HEK293T (cell line): ENCODE results near the gene ANXA6.

Experiments
- CTCF ChIA-PET: fragments of 350-600 bp; formaldehyde crosslinking; extraction: SDS; loops from one replicate; lab custom pipeline; 2021; ENCODE audit warnings: antibody characterized with exemption, inconsistent platforms; lab: Yijun Ruan, JAX
- POLR2A ChIA-PET: fragments of 350-600 bp; formaldehyde crosslinking; extraction: SDS; loops from one replicate; lab custom pipeline; 2020; ENCODE audit warnings: antibody characterized with exemption, inconsistent platforms; lab: Yijun Ruan, JAX
- DNase-seq: peaks from one replicate; pipeline ENCODE4 v3.0.0; 2012; ENCODE audit warnings: mixed read lengths; ENCODE audit errors: extremely low spot score
- ARNT ChIP-seq: fragments of 450-650 bp; IDR thresholded peaks from 2 replicates; pipeline ENCODE4 v1.6.1; 2017; ENCODE audit warnings: mild to moderate bottlenecking
- BHLHE40 ChIP-seq: fragments of 450-650 bp; IDR thresholded peaks from 2 replicates; pipeline ENCODE4 v1.6.1; 2016; ENCODE audit warnings: mild to moderate bottlenecking, moderate library complexity, borderline replicate concordance
- CTBP1 ChIP-seq: fragments of 450-650 bp; IDR thresholded peaks from 2 replicates; pipeline ENCODE4 v1.6.1; 2016; ENCODE audit warnings: borderline replicate concordance
- ELF4 ChIP-seq: fragments of 450-650 bp; IDR thresholded peaks from 2 replicates; pipeline ENCODE4 v1.6.1; 2017; ENCODE audit warnings: antibody characterized with exemption
- FOXA1 ChIP-seq: fragments of 450-650 bp; IDR thresholded peaks from 2 replicates; pipeline ENCODE4 v1.6.1; 2016; ENCODE audit warnings: mild to moderate bottlenecking
- FOXK2 ChIP-seq: fragments of 450-650 bp; IDR thresholded peaks from 2 replicates; pipeline ENCODE4 v1.6.1; 2016; ENCODE audit warnings: mild to moderate bottlenecking
- FOXM1 ChIP-seq: fragments of 450-650 bp; IDR thresholded peaks from 2 replicates; pipeline ENCODE4 v1.6.1; 2017; ENCODE audit warnings: mild to moderate bottlenecking, borderline replicate concordance
- HDGF ChIP-seq: fragments of 450-650 bp; IDR thresholded peaks from 2 replicates; pipeline ENCODE4 v1.6.1; 2017; ENCODE audit warnings: antibody characterized with exemption, borderline replicate concordance
- L3MBTL2 ChIP-seq: fragments of 450-650 bp; conservative IDR thresholded peaks from 2 replicates; pipeline ENCODE4 v1.6.1; 2016; ENCODE audit warnings: mild to moderate bottlenecking
- LEF1 ChIP-seq: fragments of 450-650 bp; IDR thresholded peaks from 2 replicates; pipeline ENCODE4 v1.6.1; 2017; ENCODE audit warnings: mild to moderate bottlenecking, borderline replicate concordance
- NFRKB ChIP-seq: fragments of 450-650 bp; IDR thresholded peaks from 2 replicates; pipeline ENCODE4 v1.6.1; 2016; ENCODE audit warnings: mild to moderate bottlenecking, moderate library complexity
- SP1 ChIP-seq: fragments of 450-650 bp; IDR thresholded peaks from 2 replicates; pipeline ENCODE4 v1.6.1; 2017
- SUZ12 ChIP-seq: fragments of 450-650 bp; IDR thresholded peaks from 2 replicates; pipeline ENCODE4 v1.6.1; 2016; ENCODE audit warnings: mild to moderate bottlenecking
- TARDBP ChIP-seq: fragments of 450-650 bp; IDR thresholded peaks from 2 replicates; pipeline ENCODE4 v1.6.1; 2016
- ZNF384 ChIP-seq: fragments of 450-650 bp; IDR thresholded peaks from 2 replicates; pipeline ENCODE4 v1.6.1; 2016
- TF ChIP-seq, protein P1 (sequence below): fragments of 450-650 bp; IDR thresholded peaks from 2 replicates; pipeline ENCODE4 v1.6.1; 2016

Gene ANXA6

DNA sequence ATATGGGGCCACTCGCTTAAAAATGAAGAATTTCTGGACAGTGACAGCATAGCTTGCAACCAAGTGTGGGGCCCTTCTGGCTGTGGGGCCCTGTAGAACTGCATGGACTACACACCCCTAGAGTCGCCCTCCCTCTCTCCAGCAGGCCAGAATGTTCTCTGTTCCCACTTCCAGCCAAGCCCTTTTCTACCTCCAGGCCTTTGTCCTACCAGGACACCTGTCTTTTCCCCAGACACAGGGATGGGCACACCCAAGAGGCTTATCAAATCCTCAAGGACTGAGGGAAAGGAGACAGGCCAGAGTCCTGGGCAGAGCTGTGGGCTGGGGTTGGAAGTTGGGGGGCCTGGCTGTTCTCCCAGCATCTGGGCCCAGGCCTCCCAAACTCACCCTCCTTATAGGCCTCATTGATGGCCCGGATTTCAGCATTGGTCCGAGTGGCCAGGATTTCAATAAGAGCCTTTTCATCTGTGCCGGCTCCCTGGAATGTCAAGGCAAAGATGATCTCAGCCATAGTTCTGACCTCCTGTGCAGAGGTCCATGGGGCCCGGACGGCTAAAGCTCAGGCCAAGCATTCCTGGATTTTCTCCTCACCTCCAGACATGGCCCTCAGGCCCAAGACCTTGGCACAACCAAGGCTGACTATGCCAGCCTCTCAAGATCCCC lies 38.5 kb downstream of the ANXA6 start:
- DNase-seq = no peak
- ChIA-PET POLR2A (no interaction called here), CTCF (interaction anchor here (6.8 kb wide), 1 partner anchor 67 kb away, joined by 99 read pairs; no protein-coding TSS in a partner anchor)
- TF ChIP-seq BHLHE40 (no peak), ELF4 (no peak), TARDBP (no peak), CTBP1 (no peak), LEF1 (no peak), FOXM1 (no peak), FOXA1 (no peak), HDGF (no peak), NFRKB (no peak), L3MBTL2 (no peak), SP1 (no peak)
- TF ChIP-seq, protein P1, sequence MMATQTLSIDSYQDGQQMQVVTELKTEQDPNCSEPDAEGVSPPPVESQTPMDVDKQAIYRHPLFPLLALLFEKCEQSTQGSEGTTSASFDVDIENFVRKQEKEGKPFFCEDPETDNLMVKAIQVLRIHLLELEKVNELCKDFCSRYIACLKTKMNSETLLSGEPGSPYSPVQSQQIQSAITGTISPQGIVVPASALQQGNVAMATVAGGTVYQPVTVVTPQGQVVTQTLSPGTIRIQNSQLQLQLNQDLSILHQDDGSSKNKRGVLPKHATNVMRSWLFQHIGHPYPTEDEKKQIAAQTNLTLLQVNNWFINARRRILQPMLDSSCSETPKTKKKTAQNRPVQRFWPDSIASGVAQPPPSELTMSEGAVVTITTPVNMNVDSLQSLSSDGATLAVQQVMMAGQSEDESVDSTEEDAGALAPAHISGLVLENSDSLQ = no peak

DNA sequence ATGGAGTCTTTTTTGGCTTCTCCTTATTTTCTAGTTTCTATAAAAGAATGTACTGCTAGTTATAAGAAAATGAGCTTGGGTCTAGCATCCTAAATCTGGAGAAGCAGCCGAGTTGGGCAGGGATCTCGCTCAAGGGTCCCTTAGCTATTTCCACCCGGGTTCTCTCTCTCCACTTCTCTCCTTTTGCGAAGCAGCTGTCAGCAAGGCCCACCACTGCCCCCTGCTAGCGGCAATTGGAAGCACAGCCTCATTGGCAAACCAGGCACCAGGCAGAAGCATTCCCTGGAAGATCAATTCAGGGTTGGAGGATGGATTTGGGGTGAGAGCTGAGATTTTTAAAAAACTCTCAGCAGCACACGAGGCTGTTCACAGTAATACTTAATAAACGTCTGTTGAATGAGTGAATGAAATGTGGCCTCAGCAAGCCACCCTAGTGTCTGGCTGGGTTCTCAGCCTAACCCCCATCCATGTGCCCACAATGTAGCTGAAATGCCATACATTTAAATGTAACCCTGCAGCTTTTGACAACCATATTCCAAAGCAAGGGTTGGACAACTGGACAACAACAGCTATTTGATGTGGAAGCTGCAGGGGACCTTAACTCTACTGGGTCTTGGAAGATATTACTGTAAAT lies 42.2 kb downstream of the ANXA6 start:
- TF ChIP-seq ZNF384 (no peak), LEF1 (no peak), SP1 (no peak), FOXK2 (no peak), HDGF (no peak), FOXM1 (no peak)
- TF ChIP-seq, protein P1 = no peak
- ChIA-PET CTCF (interaction anchor here (0.5 to 6.8 kb wide), 34 partner anchors 8 to 536 kb away, joined by 3 to 99 read pairs (median 5); partner anchors contain the start of genes ANXA6 and TNIP1), POLR2A (interaction anchor here (1.0 to 1.2 kb wide), 2 partner anchors 34 to 656 kb away, joined by 3 to 4 read pairs; partner anchors contain the start of genes G3BP1 and TNIP1)
- peak; percentile 85 for DNase-seq

DNA sequence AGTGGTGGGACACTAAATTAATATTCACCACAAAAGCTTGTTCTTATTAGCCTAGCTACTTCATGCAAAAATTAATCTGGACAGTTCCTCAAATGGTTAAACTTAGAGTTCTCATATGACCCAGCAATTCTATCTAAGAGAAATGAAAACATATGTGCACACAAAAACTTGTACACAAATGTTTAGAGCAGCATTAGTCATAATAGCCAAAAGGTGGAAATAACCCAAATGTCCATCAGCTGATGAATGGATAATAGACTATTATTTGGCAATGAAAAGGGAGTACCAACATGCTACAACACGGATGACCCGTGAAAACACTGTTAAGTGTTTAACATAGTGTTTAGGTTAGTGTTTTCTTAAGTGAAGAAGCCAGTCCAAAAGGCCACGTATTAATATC lies 43.9 kb downstream of the ANXA6 start:
- ChIA-PET CTCF (interaction anchor here (1.0 to 6.8 kb wide), 3 partner anchors 38 to 62 kb away, joined by 3 to 99 read pairs (median 37); no protein-coding TSS in a partner anchor), POLR2A (no interaction called here)
- TF ChIP-seq FOXK2 (no peak), CTBP1 (no peak), FOXM1 (no peak), ZNF384 (no peak), TARDBP (no peak), SUZ12 (no peak), NFRKB (no peak), L3MBTL2 (no peak), BHLHE40 (no peak), LEF1 (no peak), ARNT (no peak), HDGF (no peak), ELF4 (no peak), FOXA1 (no peak), SP1 (no peak)
- TF ChIP-seq, protein P1 = no peak
- DNase-seq = no peak

DNA sequence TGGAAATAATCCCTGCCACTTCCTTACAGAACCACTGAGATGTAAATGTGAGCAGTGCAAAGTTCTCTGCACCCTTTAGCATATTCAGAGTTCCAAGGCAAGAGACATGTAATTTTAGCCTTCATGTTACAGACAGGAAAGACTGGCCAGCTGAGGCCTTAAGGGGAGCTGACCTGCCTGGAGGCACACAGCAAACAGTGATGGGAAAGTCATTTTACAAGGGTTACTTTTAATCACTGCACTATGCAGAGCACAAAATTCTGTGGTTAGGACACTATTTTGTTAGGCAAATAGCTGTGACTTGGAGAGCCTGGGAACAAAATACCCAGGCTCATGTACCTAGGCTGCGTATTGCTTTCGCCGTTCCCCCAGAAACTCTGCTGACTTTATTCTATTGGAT lies 46.6 kb downstream of the ANXA6 start:
- ChIA-PET POLR2A (no interaction called here), CTCF (interaction anchor here (1.0 kb wide), 1 partner anchor 60 kb away, joined by 3 read pairs; no protein-coding TSS in a partner anchor)

DNA sequence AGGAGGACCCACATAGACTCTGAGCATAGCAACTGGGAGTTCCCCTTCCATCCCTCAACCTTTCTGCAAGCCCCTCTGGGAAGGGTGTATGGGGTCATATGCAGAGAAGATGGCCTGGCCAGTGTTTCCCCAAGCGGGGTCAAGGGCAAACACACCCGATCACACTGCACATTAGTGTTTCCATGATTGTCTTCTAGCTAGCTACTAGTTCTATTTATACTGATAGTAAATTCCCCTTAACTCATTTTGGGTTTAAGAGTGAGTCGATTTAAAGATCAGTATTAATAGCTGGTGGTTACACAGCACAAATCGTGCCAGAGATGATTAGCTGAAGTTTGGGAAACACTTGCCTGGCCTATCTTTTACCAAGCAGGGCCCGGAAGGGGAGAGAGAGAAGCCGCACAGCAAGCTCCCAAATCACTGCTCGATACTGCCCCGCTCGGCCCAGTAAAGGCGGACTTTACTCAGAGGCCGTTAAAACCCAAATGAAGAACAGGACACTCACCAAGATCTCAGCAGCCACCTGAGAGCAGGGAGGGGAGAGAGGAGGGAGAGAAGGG lies 47.4 kb downstream of the ANXA6 start:
- ChIA-PET CTCF (interaction anchor here (1.0 kb wide), 1 partner anchor 59 kb away, joined by 3 read pairs; no protein-coding TSS in a partner anchor), POLR2A (no interaction called here)
- DNase-seq = no peak
- no peak for TF ChIP-seq FOXM1
- TF ChIP-seq BHLHE40 = no peak
- no peak for TF ChIP-seq FOXK2
- TF ChIP-seq, protein P1 = no peak
- TF ChIP-seq ZNF384 = no peak
- TF ChIP-seq CTBP1 = no peak
- no peak for TF ChIP-seq ARNT
- TF ChIP-seq LEF1 = no peak
- no peak for TF ChIP-seq HDGF
- no peak for TF ChIP-seq SUZ12
- TF ChIP-seq ELF4 = no peak
- no peak for TF ChIP-seq L3MBTL2

More for the DNA sequence above, 46.6 kb downstream of the ANXA6 start:
- TF ChIP-seq LEF1 (no peak), FOXM1 (no peak), FOXA1 (no peak), ARNT (no peak), CTBP1 (no peak), BHLHE40 (no peak), HDGF (no peak), FOXK2 (no peak), SUZ12 (no peak)
- no peak for DNase-seq
